Amniotic stem cell (primary cell): ENCODE results near the gene SRP54.
"Not testable (repeated sequence)": the region's sequence is repeated elsewhere in the genome, so short reads cannot be mapped to it uniquely, and the experiment has no call there.

Experiments used
- DNase-seq: peaks from one replicate; lab custom pipeline; 2025; lab: John Stamatoyannopoulos, UW

The SRP54 gene

DNA sequence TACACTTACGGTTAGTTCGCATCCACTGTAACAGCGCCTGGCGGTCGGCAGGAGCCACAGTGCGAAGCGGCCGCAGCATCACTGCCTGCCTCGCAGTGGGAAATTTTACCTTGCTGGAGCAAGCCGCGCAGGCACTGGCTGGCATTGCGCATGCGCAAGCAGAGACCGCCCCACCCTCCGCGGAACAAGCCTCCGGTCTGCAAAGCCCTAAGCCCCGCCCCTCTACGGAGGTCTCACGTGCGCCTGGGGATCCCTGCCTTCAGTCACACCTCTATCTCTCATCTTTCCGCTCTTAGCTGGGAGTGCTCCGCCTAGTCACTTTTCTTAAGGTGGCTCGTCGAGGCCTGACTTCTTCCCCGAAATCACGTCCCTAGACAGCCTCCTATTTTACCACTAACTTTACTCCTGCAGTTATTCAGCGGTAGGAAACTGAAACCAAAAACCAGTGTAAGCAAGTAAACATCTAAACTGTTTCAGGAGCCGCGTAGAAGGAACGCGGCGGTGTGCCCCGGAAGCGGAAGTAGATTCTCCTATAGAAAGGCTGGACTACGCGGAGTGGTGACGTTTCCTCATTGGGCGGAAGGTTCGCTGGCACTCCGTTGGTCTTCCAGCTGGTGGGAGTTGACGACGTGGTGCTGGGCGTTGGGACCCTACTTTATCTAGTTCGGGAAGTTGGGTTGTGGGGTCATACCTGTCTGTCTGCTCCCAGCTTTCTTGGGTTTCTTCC lies at the start of gene SRP54:
Gene SRP54, plus strand, starts transcription at position 572 of the 727 bp plus-strand sequence. CDS start 13,718 bp downstream, outside the sequence.
- peak; percentile 90 for DNase-seq

DNA sequence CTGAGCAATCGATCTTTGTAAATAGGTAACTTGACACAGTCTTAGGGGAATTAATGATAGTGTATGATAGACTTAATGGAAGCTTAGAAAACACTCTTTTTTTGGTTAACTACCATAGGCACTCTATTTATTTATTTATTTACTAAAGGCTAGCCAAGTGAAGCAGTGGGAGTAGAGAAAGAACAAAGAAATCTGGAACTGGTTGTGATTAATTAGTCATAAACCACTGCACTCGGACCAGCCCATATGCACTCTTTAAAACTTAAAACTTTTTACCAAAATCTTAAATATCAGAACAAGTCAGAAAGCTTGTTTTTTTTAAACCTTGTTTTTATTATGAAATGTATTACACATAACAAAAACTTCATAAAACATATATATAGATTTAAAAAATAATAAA lies 49.5 kb upstream of the SRP54 start:
- DNase-seq, result no peak

DNA sequence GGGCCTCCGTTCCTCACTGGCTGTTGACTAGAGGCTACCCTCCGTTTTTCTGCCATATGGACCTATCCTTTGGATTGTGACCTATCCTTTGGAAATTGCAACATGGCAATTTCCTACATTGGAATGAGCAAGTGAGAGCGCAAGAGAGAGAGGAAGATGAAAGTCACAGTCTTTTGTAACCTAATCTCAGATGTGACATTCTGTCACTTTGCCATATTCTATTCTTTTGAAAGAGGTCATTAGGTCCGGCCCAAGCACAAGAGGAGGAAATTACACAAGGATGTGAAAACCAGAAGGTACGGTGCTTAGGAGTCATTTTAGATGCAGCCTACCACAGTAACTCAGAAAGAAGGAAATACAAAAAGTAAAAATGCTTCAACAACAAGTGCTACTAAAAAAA lies 47.3 kb upstream of the SRP54 start:
- DNase-seq, result no peak

DNA sequence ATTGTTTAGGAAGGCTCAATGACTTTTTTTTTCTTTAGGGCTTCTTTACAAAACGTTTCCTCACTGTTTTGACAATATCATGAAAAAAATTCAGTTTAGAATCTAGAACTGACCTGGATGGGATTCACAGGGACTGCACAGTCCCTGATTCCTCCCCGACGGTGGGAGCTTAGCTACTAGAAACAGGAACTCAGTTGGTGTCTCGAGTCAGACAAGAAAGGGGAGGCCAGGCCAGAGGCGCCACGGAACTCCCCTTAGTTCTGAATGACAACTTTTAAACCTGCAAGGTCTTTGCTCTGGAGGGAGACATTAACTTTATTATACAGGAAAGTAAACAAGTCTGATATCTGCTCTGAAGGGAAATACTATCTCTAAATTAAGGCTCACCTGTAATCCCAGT lies 45.4 kb upstream of the SRP54 start:
- DNase-seq, result no peak

DNA sequence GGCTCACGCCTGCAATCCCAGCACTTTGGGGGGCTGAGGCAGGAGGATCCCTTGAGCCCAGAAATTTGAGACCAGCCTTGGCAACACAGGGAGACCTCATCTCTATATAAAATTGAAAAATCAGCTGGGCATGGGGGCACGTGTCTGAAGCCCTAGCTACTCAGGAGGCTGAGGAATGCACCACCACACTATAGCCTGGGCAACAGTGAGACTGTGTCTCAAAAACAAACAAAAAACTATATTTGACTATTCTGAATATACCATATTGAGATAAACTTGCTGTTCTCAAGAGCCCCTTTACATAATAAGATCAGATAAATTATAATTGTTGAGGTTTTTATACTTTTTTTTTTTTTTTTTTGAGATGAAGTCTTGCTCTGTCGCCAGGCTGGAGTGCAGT lies 44.9 kb upstream of the SRP54 start:
- DNase-seq, result no peak

DNA sequence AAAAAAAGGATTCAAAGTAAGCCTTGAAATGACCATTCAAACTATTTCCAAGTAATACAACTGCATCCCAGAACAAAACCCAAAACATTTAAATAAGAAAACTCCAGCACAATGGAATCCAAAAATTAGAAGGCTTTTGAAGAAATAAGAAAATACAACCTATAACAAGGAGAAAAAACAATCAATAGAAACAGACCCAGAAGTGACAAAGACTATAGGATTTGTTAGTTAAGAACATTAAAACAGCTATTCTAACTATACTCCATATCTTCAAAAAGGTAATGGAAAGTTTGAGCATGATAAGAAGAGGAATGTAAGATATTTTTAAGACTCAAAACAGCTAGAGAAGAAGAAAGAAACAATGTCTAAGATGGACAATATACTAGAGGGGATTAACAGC lies 39.3 kb upstream of the SRP54 start:
- no peak for DNase-seq

DNA sequence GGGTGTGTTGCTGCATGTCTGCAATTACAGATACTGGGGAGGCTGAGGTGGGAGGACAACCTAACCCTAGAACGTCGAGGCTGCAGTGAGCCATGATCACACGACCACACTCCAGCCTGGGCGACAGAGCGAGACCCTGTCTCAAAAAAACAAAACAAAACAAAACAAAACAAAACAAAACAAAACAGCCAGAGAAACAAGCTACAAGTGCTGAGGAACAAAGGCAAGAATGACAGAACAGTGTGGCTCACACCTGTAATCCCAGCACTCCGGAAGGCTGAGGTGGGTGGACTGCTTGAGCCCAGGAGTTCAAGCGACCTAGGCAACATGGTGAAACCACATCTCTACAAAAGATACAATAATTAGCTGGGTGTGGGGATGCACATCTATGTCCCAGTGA lies 38.0 kb upstream of the SRP54 start:
- no peak for DNase-seq

DNA sequence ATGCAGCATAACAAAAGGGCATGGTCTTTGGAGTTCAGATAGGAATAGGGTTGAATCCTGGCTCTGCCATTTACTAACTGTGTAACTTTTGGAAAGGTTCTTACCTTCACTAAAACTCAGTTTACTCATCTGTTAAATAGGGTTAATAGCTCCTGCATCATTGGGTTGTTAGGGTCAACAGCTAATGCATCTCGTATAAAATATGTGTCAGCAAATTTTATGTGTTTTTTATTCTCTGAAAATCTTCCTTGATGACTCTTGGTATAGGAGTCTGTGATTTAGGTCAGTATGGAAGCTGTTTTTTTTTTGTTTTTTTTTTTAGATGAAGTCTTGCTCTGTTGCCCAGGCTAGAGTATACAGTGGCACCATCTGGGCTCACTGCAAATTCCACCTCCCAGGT lies 36.1 kb upstream of the SRP54 start:
- no peak for DNase-seq

DNA sequence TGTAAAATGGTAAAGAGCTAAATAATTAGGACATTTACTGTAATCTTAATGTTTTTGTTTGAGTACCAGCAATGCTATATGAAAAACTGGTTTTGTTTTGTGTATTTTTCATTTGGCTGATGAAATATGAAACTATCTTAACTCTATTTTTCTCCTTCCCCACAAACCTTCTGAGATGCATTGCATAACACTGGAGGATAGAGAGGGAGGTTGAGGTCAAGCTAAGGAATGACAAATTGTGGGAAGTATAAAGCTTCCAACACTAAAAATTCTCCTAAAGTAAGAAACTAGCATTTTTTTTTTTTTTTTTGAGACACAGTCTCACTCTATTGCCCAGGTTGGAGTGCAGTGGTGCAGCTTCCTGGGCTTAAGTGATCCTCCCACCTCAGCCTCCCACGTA lies 31.5 kb upstream of the SRP54 start:
- DNase-seq, result no peak

DNA sequence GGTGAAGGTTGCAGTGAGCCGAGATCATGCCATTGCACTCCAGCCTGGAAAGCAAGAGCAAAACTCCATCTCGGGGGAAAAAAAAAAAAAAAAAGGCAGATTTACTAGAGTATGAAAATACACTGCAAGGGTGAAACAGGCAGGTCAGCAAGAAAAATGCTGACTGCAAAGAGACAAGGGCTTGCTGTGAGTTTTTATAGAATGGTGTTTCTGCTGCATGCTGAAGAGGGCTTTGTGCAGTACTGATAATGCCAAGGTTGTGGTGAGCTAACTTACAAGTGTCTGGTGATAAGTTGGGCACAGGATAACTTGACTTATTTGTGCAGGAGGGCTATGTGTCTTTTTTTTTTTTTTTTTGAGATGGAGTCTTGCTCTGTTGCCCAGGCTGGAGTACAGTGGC lies 25.9 kb upstream of the SRP54 start:
- no peak for DNase-seq

DNA sequence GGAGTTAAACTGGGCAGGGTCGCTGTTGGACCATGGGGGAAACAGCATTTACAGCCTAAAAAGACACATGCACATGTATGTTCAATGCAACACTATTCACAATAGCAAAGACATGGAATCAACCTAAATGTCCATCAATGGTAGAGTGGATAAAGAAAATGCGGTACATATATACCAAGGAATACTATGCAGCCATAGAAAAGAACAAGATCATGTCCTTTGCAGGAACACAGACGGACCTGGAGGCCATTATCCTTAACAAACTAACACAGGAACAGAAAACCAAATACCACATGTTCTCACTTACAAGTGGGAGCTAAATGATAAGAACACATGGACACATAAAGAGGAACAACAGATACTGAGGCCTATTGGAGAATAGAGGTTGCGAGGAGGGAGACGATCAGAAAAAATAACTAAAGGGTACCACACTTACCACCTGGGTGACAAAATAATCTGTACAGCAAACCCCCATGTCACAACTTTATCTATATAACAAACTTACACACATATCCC lies 25.0 kb upstream of the SRP54 start:
- DNase-seq, result no peak

DNA sequence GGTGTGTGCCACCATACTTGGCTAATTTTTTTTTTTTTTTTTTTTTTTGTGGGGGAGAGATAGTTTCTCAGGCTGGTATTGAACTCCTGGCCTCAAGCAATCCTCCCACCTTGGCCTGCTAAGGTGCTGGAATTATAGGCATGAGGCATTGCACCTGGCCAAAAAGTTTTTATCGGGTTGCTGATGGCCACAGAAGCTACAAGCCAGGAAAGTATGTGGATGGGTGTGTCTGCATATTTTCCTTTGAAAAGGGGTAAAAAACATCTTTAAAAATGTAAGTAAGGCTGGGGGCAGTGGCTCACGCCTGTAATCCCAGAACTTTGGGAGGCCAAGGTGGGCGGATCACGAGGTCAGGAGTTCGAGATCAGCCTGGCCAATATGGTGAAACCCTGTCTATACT lies 20.7 kb upstream of the SRP54 start:
- DNase-seq, result not testable (repeated sequence)

DNA sequence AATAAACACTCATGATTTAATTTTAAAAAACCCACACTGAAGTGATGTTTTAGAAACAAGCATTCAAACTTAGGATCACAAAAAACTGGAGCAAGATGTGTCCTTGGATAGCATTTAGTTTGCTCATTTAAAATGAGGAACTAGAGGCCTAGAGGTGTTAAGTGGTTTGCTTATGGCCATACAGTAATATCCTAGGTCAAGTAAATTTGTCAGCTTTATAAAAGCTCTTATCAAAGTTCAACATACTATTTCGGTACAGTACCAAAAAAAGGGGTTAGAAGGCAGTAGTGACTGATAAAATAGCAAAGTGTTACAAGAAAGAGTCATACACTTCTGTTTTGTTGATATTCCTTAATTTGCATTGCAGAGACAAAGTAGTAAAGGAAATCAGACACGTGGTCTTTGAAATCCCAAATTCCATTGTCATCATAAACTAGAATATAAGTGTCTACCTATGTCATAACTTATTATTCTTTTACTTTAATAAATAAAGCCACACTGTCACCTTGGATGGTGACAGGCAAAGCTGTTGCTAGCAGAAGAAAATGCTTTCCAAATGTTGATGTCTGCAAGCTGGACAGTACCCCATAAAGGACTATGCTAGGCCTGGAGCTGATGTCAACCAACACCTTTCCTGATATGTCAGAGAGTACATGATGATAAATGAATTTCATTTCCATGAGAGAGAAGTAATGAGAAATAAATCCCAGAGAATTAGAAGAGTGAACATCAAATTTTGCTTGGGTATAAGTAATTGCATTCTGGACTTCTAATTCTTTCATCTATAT lies 17.6 kb upstream of the SRP54 start:
- DNase-seq, result no peak

DNA sequence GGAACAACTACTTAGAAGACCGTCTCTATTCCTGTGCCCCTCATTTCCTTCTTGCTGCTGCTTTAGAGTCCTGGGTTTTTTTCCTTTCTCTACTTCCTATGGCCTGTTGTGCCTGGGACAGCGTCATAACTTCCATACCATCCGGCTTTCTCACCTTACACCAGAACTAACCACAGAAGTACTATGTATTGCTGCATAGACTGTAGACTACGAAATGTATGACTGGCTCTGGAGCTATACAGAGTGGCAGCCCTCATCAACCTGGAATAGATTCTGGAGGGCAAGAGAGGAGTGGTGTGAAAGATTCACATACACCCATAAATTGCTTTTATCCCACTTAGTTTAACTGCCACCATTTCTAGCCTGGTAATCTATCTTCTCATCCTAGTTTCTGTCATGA lies 16.9 kb upstream of the SRP54 start:
- no peak for DNase-seq

DNA sequence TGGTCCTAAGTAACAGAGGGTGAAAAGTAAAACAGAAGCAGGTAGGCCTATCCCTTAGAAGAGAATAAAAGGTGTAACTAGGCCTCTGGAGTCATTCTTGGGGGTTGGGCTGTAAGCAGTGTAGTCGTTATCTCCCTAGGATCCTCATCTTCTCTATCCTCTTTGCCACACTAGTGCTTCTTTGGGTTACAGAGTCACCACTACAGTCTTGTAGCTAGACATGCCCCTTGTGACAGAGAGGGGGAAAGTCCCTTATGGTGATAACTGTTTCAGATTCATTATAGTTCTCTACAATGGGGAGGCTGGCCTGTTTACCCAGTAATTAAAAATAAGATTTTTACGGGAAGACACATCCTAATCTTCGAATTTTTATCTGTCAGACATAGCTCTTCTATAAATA lies 16.4 kb upstream of the SRP54 start:
- no peak for DNase-seq

DNA sequence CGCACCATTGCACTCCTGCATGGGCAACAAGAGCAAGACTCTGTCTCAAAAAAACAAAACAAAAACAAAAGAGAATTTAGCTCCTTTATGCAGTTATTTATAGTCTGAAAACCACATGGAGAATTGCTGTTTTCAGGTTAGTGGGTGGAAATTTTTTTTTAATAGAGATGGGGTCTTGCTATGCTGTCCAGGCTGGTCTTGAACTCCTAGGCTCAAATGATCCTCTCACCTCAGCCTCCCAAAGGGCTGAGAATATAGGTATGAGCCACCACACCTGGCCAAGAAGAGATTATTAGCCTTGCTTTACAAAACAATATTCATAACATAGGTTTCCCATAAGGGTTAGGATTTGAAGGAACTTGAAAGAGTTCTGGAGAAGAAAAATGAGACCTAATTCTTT lies 12.1 kb upstream of the SRP54 start:
- DNase-seq, result no peak

DNA sequence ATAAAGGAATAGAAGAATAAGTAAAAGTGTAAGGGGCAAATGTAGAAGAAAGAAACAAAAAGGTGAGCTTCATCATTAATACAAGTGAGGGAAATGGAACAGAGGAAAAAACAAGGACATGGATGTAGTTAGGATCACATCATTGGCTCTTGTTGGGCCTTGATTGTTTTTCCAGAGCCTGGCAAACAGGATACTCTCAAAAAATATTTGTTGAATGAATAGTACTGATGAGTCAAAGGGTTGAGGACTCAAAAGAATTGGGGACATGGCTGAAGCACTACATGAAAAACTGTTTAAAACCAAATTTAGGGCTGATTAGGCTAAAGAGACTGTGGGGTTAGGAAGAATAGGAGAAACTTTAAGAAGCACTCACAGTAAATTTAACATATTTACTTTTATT lies 11.4 kb upstream of the SRP54 start:
- DNase-seq, result no peak

DNA sequence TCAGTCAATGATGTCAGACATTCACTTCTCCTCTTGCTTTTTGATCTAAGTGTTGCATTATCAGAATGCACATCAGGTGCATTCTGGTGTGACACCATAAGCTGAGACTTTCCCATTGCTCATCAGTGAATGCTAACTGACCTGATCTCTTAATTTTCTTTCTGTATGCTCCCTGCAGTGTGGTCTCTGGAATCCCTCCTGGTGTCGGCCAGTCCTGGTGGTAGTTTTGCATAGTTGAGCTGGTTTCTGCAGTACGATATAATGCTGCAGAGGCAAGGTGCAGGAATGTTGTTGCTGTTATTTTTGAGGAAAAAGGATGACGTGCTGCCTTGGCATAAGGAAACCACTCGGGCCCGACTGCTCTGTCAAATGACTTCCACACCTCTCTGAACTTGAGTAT lies 11.0 kb upstream of the SRP54 start:
- DNase-seq, result no peak

DNA sequence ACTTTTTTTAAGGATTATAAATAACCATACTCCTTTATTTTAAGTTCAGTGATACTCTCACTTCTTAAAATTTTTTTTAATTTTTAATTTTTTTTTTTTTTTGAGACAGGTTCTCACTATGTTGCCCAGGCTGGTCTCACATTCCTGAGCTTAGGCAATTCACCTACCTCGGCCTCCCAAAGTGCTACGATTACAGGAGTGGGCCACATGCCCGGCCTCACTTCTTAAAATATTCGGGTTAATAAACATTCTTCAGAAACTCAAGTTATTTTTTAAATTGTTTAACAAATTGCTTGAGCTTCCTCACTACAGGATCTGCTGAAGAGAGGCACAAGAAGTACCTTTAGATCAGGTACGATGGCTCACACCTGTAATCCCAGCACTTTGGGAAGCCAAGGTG lies 4.3 kb upstream of the SRP54 start:
- DNase-seq, result no peak

DNA sequence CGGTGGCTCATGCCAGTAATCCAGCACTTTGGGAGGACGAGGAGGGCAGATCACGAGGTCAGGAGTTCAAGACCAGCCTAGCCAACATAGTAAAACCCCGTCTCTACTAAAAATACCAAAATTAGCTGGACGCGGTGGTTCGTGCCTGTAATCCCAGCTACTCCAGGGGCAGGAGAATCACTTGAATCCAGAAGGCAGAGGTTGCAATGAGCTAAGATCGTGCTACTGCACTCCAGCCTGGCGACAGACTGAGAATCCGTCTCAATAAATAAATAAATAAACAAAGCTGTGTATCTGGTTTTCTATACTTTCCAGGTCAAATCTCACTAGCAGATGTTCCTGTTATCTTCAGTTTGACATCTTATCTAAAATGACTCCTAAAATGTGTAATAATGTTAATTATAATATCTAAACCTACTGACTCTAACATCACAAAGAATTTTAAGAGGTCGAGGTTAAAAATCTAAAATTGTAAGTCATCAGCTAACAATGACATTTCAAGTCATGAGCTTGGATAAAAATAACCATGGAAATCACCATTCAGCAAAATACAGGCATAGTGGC lies 2.4 kb upstream of the SRP54 start:
- DNase-seq, result no peak

DNA sequence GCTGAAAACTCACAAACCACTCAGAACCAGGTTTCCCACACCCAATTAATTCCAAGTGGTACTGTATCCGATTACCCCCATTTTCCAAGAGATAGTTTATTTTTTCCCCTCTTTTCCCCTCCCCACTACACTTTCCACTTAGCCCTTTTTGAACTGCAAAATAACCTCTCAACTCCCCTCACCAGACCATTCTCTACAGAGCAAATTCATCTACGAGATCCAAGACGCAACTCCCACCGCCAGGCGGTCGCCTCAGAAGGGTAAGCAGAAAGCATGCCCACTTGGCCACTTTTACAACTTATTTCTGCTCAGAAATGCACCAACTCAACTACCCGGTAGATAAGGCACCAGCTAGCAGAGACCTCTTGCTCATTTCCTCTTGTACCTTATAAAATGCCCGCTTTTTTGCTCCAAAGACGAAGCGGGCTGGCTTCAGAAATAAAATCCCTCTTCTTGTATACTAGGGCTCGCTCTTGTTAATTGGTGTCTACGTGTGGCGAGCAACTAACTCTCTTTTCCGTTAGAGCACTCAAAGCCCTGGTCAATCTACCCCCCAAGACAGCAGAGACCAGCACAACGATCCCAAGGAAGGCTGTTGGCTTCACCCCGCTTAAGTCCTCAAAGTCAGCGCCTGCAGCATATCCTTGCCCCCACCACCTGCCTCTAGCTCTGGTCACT lies 910 bp upstream of the SRP54 start:
- no peak for DNase-seq

DNA sequence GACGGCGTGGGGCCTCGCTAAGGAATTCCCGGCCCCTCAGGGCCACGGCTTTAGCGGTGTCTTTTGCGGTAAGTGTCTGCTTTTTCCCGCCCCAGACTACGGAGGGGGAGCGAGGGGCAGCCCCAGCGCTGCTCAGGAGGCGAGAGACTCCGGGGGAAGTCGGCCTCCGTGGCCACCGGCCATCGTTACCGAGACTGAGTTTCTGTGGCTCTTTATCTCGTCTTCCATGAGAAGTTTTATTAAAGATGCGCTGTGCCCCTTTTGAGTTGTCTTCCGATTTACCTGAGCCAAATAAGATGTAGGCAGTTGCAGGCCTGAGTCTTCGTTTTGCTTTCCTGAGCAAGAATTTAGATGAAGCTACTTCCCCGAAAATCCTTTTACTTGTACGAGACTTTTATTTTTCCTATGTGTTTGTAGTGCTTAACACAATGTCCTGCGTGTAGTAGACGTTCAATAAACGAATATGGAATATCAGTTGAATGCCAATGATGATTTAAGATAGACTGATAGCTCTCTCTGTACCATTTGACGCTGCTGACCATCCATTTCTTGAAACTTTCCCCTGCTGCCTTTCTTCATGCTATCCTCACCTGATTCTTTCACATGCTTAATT lies 462 bp downstream of the SRP54 start:
- DNase-seq, result no peak
